CD4-positive, alpha-beta T cell (primary cell): ENCODE results near the gene CCSAP. TPM values are rescaled to one million over a fixed set of nuclear protein-coding genes. Genes with fewer than 3 reads are reported as not detected.

Experiments used
- ATAC-seq: fragments of 200-7000 bp; cut with Tn5 transposase; one replicate; pipeline ENCODE4 v1.10.0; 2022; ENCODE audit warnings: mild to moderate bottlenecking; ENCODE audit not compliant: poor library complexity
- CTCF ChIA-PET: fragments of 350-600 bp; sonication (Branson Sonifier 250); formaldehyde crosslinking; loops from one replicate; lab custom pipeline; 2021; ENCODE audit warnings: antibody characterized with exemption, inconsistent platforms; lab: Charles Lee
- POLR2A ChIA-PET: fragments of 350-600 bp; sonication (Branson Sonifier 250); formaldehyde crosslinking; loops from one replicate; lab custom pipeline; 2021; ENCODE audit warnings: antibody characterized with exemption, inconsistent platforms; lab: Charles Lee
- DNase-seq, 14 experiments: peaks; one replicate each; pipeline ENCODE4 v3.0.0-alpha.2; 2013 to 2020; ENCODE audit warnings: mixed read lengths in 2 of 14
- H3K27ac ChIP-seq, 2 donors: one replicate each; pipeline versions ENCODE4 v1.5.1 to v1.7.0; 2013; ENCODE audit warnings: low read length in 2 of 2, low read depth in 1 of 2, mild to moderate bottlenecking in 1 of 2
- H3K27me3 ChIP-seq, 2 experiments: 1 replicate in 1 of 2; 2 replicates in 1 of 2; pipeline versions ENCODE4 v1.6.1 to v1.7.0; 2013; ENCODE audit warnings: low read length in 2 of 2, control low read depth in 1 of 2, mild to moderate bottlenecking in 1 of 2, moderate library complexity in 1 of 2; ENCODE audit not compliant: insufficient read depth in 2 of 2, control insufficient read depth in 1 of 2
- H3K36me3 ChIP-seq: one replicate; pipeline ENCODE4 v1.6.1; 2013; ENCODE audit warnings: low read length, control low read depth; ENCODE audit not compliant: insufficient read depth
- H3K4me1 ChIP-seq: one replicate; pipeline ENCODE4 v1.6.1; 2013; ENCODE audit warnings: low read length, control low read depth; ENCODE audit not compliant: insufficient read depth
- H3K4me3 ChIP-seq: one replicate; pipeline ENCODE4 v1.5.1; 2013; ENCODE audit warnings: mild to moderate bottlenecking, low read length, moderate library complexity
- H3K9me3 ChIP-seq, 2 experiments: 1 replicate in 1 of 2; 2 replicates in 1 of 2; pipeline versions ENCODE4 v1.6.1 to v1.7.0; 2013; ENCODE audit warnings: low read length in 2 of 2, mild to moderate bottlenecking in 2 of 2, control low read depth in 1 of 2, moderate library complexity in 1 of 2; ENCODE audit not compliant: control insufficient read depth in 1 of 2, insufficient read depth in 1 of 2
- H3K27ac Mint-ChIP-seq: one replicate; pipeline ENCODE4 v1.8.0; 2020; ENCODE audit warnings: mixed read lengths
- H3K27me3 Mint-ChIP-seq: one replicate; pipeline ENCODE4 v1.8.0; 2021; ENCODE audit warnings: mixed read lengths
- H3K36me3 Mint-ChIP-seq: one replicate; pipeline ENCODE4 v1.8.0; 2021; ENCODE audit warnings: low read depth, mixed read lengths
- H3K4me1 Mint-ChIP-seq: one replicate; pipeline ENCODE4 v1.8.0; 2021; ENCODE audit warnings: low read depth, mixed read lengths
- H3K4me3 Mint-ChIP-seq: one replicate; pipeline ENCODE4 v1.8.0; 2020; ENCODE audit warnings: mild to moderate bottlenecking, mixed read lengths
- H3K9me3 Mint-ChIP-seq: one replicate; pipeline ENCODE4 v1.8.0; 2020; ENCODE audit warnings: mixed read lengths
- CTCF ChIP-seq: fragments of 200-600 bp; IDR thresholded peaks from one replicate; pipeline ENCODE4 v1.8.0; 2022; ENCODE audit warnings: antibody characterized with exemption, mild to moderate bottlenecking
- intact Hi-C, 2 experiments: fragments of 100-400 bp; cut with DNase I in 1 of 2; cut with micrococcal nuclease in 1 of 2; formaldehyde crosslinking; loops; one replicate each; pipeline versions ENCODE4 v1.15.1 to v1.9.0; 2023 to 2025; cut with DNase I, micrococcal nuclease
- total RNA-seq, 174 experiments: library from RNA in 2 of 174; stranded (reverse) in 2 of 174; gene quantifications; one replicate each; pipeline ENCODE4 v1.2.3 and lab custom pipeline; 2021 to 2026

Gene CCSAP
- total RNA-seq, 2 experiments from 2014 or later = 14.3 to 15.2 TPM

GRCh38 chr1:229326601-229327000 lies 16.2 kb downstream of the CCSAP start:
- Mint-ChIP-seq H3K4me3 (no peak overlapping the region), H3K27me3 (no peaks in the 10 kb centered on the region), H3K4me1 (peaks cover 10% of the 10 kb centered on the region), H3K27ac (peak overlapping the region; percentile 79), H3K9me3 (no peaks in the 10 kb centered on the region), H3K36me3 (peaks cover 49% of the 10 kb centered on the region)
- no peak for TF ChIP-seq CTCF
- DNase-seq (peak in 3 of 14 experiments; percentile 25 to 42 (median 27)), ATAC-seq (no peak)
- H3K27me3 ChIP-seq = no peaks in the 10 kb centered on the region
- H3K36me3 ChIP-seq = peaks cover 26% of the 10 kb centered on the region
- peak overlapping the region in 1 of 2 donors; percentile 38 for H3K27ac ChIP-seq
- ChIA-PET CTCF (interaction anchor here (0.9 kb wide), 1 partner anchor 11 kb away, joined by 3 read pairs; no protein-coding TSS in a partner anchor), POLR2A (no interaction called here)
- no peaks in the 10 kb centered on the region for H3K9me3 ChIP-seq
- peaks cover 12% of the 10 kb centered on the region for H3K4me1 ChIP-seq
- H3K4me3 ChIP-seq = no peak overlapping the region
- intact Hi-C loops = no loop called here

GRCh38 chr1:229325853-229326487 lies 16.9 kb downstream of the CCSAP start:
- Histone ChIP-seq H3K4me1 (peaks cover 12% of the 10 kb centered on the region), H3K9me3 (no peaks in the 10 kb centered on the region), H3K27me3 (no peaks in the 10 kb centered on the region), H3K4me3 (peak overlapping the region; percentile 3), H3K27ac (peak overlapping the region; percentile 36 to 38), H3K36me3 (peaks cover 26% of the 10 kb centered on the region)
- DNase-seq = peak in 1 of 14 experiments; percentile 41
- Mint-ChIP-seq H3K9me3 (no peaks in the 10 kb centered on the region), H3K27ac (peak overlapping the region; percentile 79), H3K4me3 (peak overlapping the region; percentile 0), H3K27me3 (no peaks in the 10 kb centered on the region), H3K36me3 (peaks cover 55% of the 10 kb centered on the region), H3K4me1 (peaks cover 10% of the 10 kb centered on the region)
- TF ChIP-seq CTCF = no peak
- ChIA-PET CTCF (interaction anchor here (0.9 kb wide), 1 partner anchor 11 kb away, joined by 3 read pairs; no protein-coding TSS in a partner anchor), POLR2A (interaction anchor here (0.8 to 1.1 kb wide), 2 partner anchors 17 to 522 kb away, joined by 3 to 5 read pairs; partner anchors contain the start of gene CCSAP)
- intact Hi-C loops = no loop called here
- ATAC-seq = no peak

GRCh38 chr1:229325401-229325800 lies 17.4 kb downstream of the CCSAP start:
- ChIA-PET CTCF (interaction anchor here (1.0 kb wide), 1 partner anchor 10 kb away, joined by 3 read pairs; no protein-coding TSS in a partner anchor), POLR2A (interaction anchor here (0.8 to 1.1 kb wide), 2 partner anchors 18 to 521 kb away, joined by 3 to 5 read pairs; partner anchors contain the start of gene CCSAP)
- Histone ChIP-seq H3K4me1 (peaks cover 12% of the 10 kb centered on the region), H3K27ac (no peak overlapping the region), H3K27me3 (no peaks in the 10 kb centered on the region), H3K36me3 (peaks cover 26% of the 10 kb centered on the region), H3K9me3 (no peaks in the 10 kb centered on the region), H3K4me3 (peak overlapping the region; percentile 3)
- H3K4me3 Mint-ChIP-seq = no peak overlapping the region
- H3K36me3 Mint-ChIP-seq = peaks cover 55% of the 10 kb centered on the region
- H3K9me3 Mint-ChIP-seq = no peaks in the 10 kb centered on the region
- ATAC-seq (no peak), DNase-seq (no peak)
- TF ChIP-seq CTCF = no peak
- H3K27me3 Mint-ChIP-seq = no peaks in the 10 kb centered on the region
- intact Hi-C loops = no loop called here
- peak overlapping the region; percentile 79 for H3K27ac Mint-ChIP-seq
- peaks cover 10% of the 10 kb centered on the region for H3K4me1 Mint-ChIP-seq
